GM12872 (cell line): ENCODE measurements around the gene HSCB.

Experiments used
- CTCF ChIP-seq: IDR thresholded peaks from 3 replicates; pipeline ENCODE4 v1.5.1; 2011; ENCODE audit warnings: low read depth, mild to moderate bottlenecking, low read length, moderate library complexity; ENCODE audit not compliant: insufficient read depth

HSCB gene

GRCh38 chr22:28741785-28742561 lies at the start of gene HSCB, which contains the start of gene CHEK2:
Gene HSCB (plus strand): TSS chr22:28742039. CDS start chr22:28742096, 57 bp downstream.
Gene CHEK2 (minus strand): TSS chr22:28741820. CDS start chr22:28734721, 7,099 bp downstream.
- TF ChIP-seq CTCF, result 0 out of 3 replicates have a peak, but pooled peaks have one; percentile 14

- TF ChIP-seq CTCF, result no peak
Observed at GRCh38 chr22:28702891-28703290, 38.9 kb upstream of the HSCB start.

GRCh38 chr22:28703436-28703835 lies 38.4 kb upstream of the HSCB start:
- no peak for TF ChIP-seq CTCF

GRCh38 chr22:28706845-28707244 lies 35.0 kb upstream of the HSCB start:
- no peak for TF ChIP-seq CTCF

- TF ChIP-seq CTCF, result no peak
Observed at GRCh38 chr22:28710107-28710506, 31.7 kb upstream of the HSCB start.

GRCh38 chr22:28710576-28711191 lies 31.2 kb upstream of the HSCB start:
- no peak for TF ChIP-seq CTCF

- no peak for TF ChIP-seq CTCF
Observed at GRCh38 chr22:28711341-28711740, 30.5 kb upstream of the HSCB start.
